ENCODE data around the gene TACC3.
A peak's percentile ranks its signal among the peaks of the same experiment; 100 is the strongest.

The TACC3 gene

DNA sequence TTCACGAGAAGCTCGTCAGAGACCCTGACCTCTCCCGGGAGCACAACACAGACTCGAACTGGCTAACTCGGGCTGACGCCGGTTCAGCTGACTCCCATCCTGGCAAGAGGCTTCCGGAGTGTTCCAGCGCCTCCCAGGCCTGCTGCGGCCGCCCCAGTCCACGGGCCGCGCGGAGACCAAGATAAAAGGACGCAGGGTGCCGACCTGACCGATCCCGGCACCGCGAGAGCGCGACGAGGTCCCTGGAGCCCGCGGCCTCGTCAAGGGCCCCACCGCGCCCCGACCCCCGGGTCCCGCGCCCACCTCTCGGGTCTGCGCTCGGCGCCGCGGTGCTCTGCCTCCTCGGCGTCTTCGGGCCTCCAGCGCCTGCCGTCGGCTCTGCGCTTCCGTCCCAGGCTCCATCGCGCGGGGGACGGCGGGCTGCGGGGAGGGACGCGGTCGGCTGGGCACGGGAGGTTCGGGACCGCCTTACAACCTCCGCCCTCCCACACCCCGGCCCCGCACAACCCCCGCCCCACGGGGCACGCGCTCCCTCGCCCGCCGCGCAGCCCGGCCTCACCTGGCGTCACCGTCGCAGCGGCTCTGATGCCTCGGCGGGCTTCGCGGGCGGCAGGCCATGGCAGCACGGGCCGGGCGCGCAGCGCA is 9.6 kb upstream of the TACC3 start:
- H3K27me3 Mint-ChIP-seq = no peaks in the 10 kb centered on the region
- H3K27ac Mint-ChIP-seq = peak overlapping the region; percentile 89 to 96
- no peaks in the 10 kb centered on the region for H3K9me3 Mint-ChIP-seq
- H3K36me3 Mint-ChIP-seq (ENCODE audit: insufficient read depth) = peaks cover 45% of the 10 kb centered on the region
- H3K4me3 Mint-ChIP-seq = peak overlapping the region; percentile 94 to 96
- DNase-seq = peak in 1 of 3 experiments; percentile 38
- peak; percentile 31 for ATAC-seq (replicated peaks)
- peaks cover 49 to 55% of the 10 kb centered on the region in 2 donors for H3K4me1 Mint-ChIP-seq (ENCODE audit: low read depth in 2 of 2)

DNA sequence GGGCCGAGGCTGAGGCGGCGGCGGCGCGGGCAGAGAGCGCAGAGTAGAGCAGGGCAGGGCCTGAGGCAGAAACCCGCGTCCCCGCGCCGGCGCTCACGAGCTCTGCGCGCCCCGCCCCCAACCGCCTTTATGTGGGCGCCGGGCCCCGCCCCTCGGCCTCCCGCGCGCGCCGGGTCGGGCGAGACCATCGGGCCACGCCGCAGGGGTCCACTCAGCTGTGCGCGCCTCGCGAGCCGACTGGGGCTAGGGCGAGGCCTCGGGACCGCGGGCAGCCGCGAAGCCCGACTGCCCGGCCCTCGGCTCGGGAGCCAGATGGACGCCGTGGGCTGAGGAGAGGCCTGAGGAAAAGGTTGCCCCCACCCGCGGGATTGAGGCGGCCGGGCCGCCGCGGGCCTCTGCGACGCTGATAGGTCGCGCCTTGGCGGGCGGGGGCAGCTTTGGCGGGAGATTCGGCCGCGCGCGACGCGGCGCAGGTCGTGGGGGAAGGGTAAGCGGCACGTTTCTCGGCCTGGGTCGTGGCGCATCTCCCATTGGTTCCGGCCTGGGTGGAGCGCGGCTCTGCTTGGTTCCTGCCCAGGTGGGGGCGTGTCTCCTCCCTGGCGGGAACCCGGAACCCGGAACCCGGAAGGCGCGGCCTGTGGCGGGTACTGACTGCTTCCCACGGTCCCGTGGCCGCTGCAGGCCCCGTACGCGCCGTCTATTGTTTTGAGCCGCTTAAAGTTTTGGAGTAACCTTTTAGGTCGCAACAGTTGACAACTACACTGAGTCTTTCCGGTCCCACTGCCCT is 8.9 kb upstream of the TACC3 start, which contains the start of gene SLBP:
Gene SLBP (minus strand): TSS at position 104 of the 787 bp plus-strand sequence. CDS start 131 bp downstream, outside the sequence.
- DNase-seq (peak; percentile 95 to 97 (median 97)), ATAC-seq (replicated peaks) (peak; percentile 83)
- H3K9me3 Mint-ChIP-seq = no peaks in the 10 kb centered on the region
- H3K4me3 Mint-ChIP-seq = peak within 1 kb of the TSS; percentile 96
- peaks cover 44% of the 10 kb centered on the region for H3K36me3 Mint-ChIP-seq (ENCODE audit: insufficient read depth)
- no peaks in the 10 kb centered on the region for H3K27me3 Mint-ChIP-seq
- peak within 1 kb of the TSS; percentile 93 to 99 for H3K27ac Mint-ChIP-seq
- peaks cover 49 to 54% of the 10 kb centered on the region in 2 donors for H3K4me1 Mint-ChIP-seq (ENCODE audit: low read depth in 2 of 2)

DNA sequence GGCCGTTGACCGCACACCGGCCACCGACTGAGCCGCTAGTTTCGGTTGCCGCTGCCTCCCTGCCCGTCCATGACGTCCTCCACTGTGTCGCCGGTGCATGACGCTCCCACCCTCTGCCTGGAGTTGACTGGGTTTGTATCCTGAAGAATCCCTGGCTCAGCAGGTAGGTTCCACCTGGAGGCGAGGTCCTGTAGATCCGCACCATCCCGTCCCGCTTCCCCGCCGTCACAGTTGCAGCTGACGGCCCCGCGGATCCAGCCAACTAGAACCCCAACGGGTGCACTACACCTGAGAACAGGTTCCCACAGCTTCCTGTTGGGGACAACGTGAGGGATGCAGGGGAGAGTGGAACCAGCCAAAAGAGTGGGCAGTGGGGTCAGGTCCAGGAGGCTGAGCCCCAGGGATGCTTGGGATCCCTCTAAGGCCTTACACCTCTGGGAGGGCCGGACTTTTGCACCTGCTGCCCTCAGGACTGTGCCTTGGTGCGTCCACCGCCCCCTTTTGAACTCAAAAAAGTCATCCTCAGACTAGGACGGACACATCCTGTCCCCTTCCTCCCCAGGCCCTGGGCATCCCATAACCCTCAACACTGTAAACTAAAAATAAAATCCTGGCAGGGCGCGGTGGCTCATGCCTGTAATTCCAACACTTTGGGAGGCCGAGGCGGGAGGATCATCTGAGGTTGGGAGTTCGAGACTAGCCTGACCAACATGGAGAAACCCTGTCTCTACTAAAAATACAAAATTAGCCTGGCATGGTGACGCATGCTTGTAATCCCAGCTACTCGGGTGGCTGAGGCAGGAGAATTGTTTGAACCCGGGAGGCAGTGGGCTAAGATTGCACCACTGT is 8.1 kb upstream of the TACC3 start:
- Mint-ChIP-seq H3K9me3 (no peaks in the 10 kb centered on the region), H3K4me3 (peak overlapping the region; percentile 96), H3K36me3 (ENCODE audit: insufficient read depth) (peaks cover 41% of the 10 kb centered on the region), H3K27ac (peak overlapping the region; percentile 93 to 99), H3K4me1 (ENCODE audit: low read depth in 2 of 2) (peaks cover 49 to 51% of the 10 kb centered on the region in 2 donors), H3K27me3 (no peaks in the 10 kb centered on the region)
- peak; percentile 0 for ATAC-seq (replicated peaks)
- no peak for DNase-seq

DNA sequence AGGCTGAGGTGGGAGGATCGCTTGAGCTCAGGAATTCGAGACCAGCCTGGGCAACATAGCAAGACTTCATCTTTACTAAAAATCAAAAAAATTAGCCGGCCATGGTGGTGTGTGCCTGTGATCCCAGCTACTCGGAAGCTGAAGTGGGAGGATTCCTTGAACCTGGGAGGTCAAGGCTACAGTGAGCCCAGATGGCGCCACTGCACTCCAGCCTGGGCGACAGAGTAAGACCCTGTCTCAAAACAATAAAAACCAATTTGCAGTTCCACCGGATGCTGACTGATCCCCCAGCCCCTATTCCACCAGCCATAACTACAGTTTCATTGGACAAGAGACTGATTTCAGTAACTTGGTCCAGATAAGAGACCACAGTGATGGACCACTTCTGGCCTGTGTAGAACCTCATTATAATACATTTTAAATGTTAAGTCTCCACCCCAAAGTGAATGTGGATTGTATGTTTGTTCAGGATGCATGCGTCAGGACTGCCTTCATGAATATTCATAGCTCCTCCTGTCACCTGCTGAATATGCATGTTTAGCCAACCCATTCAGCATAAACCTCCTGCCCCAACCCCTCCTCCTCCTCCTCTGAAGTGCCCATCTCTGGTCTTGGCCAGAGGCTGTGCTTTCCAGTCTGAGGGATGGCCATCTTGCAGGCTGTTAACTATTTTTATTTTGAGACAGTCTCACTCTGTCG is 6.9 kb upstream of the TACC3 start:
- no peaks in the 10 kb centered on the region for H3K9me3 Mint-ChIP-seq
- H3K27me3 Mint-ChIP-seq = no peaks in the 10 kb centered on the region
- ATAC-seq (replicated peaks) (no peak), DNase-seq (no peak)
- peaks cover 36% of the 10 kb centered on the region for H3K36me3 Mint-ChIP-seq (ENCODE audit: insufficient read depth)
- peak overlapping the region; percentile 96 for H3K4me3 Mint-ChIP-seq
- peak overlapping the region; percentile 93 to 99 for H3K27ac Mint-ChIP-seq
- peaks cover 41 to 49% of the 10 kb centered on the region in 2 donors for H3K4me1 Mint-ChIP-seq (ENCODE audit: low read depth in 2 of 2)

DNA sequence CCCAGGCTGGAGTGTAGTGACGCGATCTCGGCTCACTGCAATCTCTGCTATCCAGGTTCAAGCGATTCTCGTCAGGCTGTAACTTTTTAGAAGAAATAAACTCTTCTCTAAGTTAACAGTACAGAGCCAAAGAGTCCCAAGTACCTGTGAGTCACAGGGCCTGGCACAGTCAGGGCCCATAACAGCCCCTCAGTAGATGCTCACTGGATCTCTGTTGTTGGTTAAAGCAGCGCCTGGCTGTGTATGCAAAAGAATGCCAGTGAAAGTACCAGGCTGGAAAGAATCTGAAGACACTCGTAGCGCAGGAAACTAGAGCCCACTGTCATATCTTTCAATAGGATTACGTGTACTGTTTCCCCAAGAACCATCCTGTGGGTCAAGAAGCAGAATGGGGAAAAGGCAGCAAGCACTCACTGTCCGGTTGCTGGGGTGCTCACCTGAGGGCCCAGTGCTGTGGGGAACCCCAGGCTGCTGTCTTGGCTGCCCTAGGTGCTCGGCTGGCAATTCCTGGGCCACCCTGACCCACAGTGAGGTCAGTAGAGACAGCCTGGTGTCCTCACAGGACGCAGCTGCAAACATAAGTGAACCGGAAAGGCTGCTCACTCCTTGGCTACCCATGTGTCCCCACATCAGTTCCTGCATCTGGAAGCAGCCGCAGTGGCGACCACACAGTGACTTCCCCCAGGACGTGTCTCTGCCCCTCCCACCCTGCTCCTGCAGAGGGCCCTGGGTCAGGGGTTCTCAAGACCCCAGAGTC is 6.1 kb upstream of the TACC3 start:
- H3K4me3 Mint-ChIP-seq = peak overlapping the region; percentile 17 to 96

DNA sequence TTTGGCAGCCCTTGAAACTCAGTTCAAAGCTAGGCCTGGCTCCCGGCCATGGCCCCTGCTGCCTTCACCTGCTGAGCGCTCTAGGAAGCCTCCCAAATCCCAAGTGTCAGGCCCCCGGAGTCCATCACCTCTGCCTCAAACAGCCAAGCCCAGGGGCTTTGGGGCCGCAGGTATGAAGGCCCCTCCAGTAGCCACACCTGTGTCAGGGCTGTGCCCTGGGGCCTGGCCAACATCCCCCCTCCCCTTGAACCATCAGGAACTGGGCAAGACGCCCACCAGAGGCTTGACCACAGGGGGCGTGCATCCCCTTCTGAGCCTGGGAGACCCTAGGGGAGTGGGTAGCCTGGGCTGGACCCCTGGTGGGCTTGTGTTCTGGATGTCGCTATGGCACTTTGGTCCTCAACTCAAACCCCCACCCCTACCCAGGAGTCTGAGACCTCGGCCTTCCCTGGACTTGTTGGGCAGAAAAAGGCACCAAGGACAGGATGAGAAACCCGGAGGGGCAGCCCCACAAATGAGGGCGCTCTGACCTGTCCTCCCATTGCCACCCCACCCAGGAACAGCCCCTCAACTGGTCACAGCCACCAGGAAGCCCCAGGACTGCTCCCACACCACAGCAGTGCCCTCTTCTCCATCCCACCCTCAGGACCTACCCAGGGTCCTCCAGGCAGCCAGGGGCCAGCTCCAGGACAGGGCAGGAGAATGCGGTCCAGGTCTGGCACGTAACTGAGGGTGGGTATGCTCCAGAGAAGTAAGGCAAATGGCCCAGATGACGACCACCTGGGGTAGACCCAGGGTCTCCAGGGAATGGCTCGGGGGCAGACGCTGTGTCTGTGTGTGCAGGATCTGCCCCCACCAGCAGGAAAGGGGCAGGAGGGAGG is 5.0 kb upstream of the TACC3 start:
- Mint-ChIP-seq H3K36me3 (ENCODE audit: insufficient read depth) (peaks cover 29% of the 10 kb centered on the region), H3K27me3 (no peaks in the 10 kb centered on the region), H3K27ac (no peak overlapping the region), H3K4me1 (ENCODE audit: low read depth in 2 of 2) (peaks cover 31 to 39% of the 10 kb centered on the region in 2 donors), H3K4me3 (no peak overlapping the region), H3K9me3 (no peaks in the 10 kb centered on the region)
- no peak for ATAC-seq (replicated peaks)
- no peak for DNase-seq

More for the DNA sequence above, 6.1 kb upstream of the TACC3 start:
- Mint-ChIP-seq H3K9me3 (no peaks in the 10 kb centered on the region), H3K27me3 (no peaks in the 10 kb centered on the region), H3K4me1 (ENCODE audit: low read depth in 2 of 2) (peaks cover 41 to 46% of the 10 kb centered on the region in 2 donors), H3K27ac (peak overlapping the region; percentile 93 to 99), H3K36me3 (ENCODE audit: insufficient read depth) (peaks cover 31% of the 10 kb centered on the region)
- DNase-seq = no peak
- no peak for ATAC-seq (replicated peaks)

DNA sequence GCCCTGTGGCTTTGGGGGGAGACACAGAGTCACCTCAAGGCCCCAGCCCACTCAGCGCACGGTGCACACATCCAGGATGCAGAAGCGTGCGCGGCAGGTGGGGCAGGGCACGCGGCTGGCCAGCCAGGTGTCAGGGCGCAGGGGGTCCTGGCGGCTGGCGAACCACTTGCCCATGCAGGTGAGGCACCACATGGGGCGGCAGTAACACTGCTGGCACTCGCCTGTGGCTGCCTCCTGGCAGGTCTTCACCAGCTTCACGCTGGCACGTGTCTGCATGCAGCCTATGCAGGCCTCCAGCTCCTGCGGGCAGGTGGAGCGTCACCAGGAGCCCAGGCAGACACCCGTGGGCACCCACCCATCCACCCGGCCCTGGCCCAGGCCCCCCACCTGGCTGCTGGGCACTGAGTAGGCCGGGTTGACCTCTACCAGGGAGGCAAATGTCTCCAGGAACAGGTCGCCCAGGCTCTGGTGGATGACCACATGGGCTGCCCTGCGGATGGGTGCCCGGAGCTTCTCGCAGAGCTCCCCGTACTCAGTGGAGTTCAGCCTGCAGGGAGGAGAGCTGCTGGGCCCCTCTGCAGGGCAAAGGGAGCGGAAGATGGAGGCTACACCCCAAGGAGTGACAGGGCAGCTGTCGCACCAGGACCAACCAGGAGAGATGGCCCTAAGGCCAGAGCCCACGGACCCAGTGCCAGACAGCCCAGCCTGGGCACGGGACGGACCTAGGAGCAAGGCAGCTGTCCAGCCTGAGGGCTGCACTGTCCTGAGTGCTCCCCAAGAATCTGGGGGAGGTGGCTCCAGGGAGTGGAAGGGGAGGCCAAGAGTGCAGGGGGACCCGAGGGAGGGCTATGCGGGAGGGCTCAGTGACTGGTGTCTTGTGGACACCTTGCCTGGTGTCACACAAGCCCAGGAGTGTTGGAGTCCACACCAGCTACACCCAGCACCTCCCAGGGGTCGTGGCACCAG is 3.9 kb upstream of the TACC3 start:
- Mint-ChIP-seq H3K4me3 (no peak overlapping the region), H3K27ac (peak overlapping the region in 1 of 2 donors; percentile 20), H3K36me3 (ENCODE audit: insufficient read depth) (peaks cover 25% of the 10 kb centered on the region), H3K27me3 (no peaks in the 10 kb centered on the region), H3K9me3 (no peaks in the 10 kb centered on the region), H3K4me1 (ENCODE audit: low read depth in 2 of 2) (peaks cover 35 to 42% of the 10 kb centered on the region in 2 donors)
- no peak for ATAC-seq (replicated peaks)
- DNase-seq = no peak

DNA sequence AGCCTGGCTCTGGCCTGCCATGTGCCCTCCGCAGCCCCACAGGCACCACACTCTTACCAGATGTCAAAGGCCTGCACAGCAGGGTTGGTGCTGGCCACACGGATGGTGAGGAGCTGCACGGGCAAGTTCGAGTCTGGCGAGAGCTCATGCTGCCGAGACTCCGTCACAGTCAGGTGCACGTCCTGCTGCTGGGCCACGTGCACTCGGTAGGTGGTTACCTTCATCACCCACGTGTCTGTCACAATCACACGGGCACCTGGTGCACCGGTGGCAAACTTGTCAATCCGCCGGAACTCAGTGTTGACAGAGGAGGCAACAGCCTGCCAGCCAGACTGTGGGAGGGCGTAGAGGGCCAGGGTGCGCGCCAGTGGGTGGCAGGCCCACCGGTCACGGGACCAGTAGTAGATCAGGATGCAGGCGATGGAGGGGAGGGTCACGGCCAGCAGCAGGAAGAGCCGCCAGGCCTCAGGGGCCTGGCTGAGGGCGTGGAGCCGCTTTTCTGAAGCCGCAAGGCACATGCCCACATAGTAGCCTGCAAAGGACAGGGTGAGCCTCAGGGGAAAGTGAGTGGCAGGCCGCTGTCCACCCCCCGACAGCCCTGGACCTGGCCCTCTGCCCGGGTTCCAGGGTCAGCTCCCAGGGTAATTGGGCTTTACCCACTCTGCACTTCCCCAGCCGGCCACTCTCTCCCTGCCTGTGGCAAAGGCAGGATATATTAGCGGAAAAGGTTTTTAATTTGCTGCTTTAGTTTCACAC is 3.0 kb upstream of the TACC3 start:
- H3K4me3 Mint-ChIP-seq = peak overlapping the region; percentile 62 to 91
- H3K4me1 Mint-ChIP-seq (ENCODE audit: low read depth in 2 of 2) = peaks cover 39 to 46% of the 10 kb centered on the region in 2 donors
- ATAC-seq (replicated peaks) = no peak
- peaks cover 25% of the 10 kb centered on the region for H3K36me3 Mint-ChIP-seq (ENCODE audit: insufficient read depth)
- H3K27ac Mint-ChIP-seq = no peak overlapping the region
- H3K9me3 Mint-ChIP-seq = no peaks in the 10 kb centered on the region
- DNase-seq = no peak
- no peaks in the 10 kb centered on the region for H3K27me3 Mint-ChIP-seq

DNA sequence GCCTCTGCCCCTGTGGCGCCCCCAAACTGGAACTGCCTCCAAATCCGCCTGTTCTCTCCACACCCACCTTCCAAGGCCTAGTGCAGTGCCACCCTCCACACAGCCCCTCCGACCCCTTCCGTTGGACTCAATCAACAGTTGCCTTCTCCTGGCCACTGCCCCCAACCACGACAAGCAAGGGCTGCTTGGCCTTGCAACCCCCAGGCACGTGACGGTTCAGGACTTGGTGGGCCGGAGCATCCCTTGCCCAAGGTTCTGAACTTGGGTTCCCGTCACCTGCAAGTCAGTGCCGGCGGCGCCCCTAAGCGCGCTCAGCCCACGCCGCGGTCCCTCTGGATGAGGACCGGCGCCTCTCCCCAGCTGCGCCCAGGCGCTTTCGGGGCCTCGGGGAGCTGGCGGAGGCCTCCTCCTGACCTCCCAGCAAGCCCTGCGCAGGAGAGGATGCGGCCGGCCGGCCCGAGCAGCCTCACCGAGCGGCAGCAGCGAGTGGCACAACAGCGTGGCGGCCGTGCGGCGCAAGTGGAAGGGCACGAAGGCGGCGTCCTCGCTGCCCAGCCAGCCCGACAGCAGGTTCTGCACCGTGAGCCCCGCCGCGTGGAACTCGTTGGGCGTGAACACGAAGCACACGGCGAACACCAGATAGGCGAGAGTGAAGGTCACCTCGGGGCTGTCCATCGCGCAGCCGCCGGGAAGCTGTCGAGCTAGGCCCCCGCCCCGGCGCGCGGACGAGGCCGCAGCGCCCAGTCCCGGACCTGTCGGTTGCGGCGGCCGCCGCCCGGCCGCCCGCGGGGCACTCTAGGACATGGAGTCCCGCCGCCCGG is 948 bp upstream of the TACC3 start:
- DNase-seq = peak; percentile 31 to 38 (median 35)
- Mint-ChIP-seq H3K9me3 (no peaks in the 10 kb centered on the region), H3K27me3 (no peaks in the 10 kb centered on the region), H3K4me1 (ENCODE audit: low read depth in 2 of 2) (peaks cover 43 to 45% of the 10 kb centered on the region in 2 donors), H3K36me3 (ENCODE audit: insufficient read depth) (peaks cover 22% of the 10 kb centered on the region), H3K4me3 (peak overlapping the region; percentile 91), H3K27ac (peak overlapping the region; percentile 94 to 99)
- ATAC-seq (replicated peaks) = peak; percentile 21
